Measurements from ENCODE around the gene CAMKMT. TPM values are rescaled to one million over a fixed set of nuclear protein-coding genes. Genes with fewer than 3 reads are reported as not detected.

Gene CAMKMT
- total RNA-seq, 2 experiments from 2014 or later: 11.9 to 13.9 TPM

DNA sequence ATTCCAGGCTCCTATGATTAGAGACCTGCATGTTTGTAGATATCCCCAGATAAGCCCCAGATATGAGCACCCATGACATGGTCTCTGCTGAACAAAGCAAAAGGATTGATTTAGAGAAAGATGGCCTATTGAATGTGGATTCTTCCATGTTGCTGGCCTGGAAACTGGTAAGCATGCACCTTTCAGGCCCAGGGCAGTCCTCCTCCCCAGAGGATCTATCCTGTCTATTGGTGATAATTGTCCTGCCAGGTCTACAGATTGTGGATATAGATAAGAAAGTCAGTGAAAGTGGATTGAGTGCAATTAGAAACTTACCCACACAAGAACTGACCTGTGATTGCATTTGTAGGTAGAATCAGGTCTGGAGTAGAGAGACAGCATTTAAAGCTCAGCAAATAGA is 322.8 kb downstream of the CAMKMT start:
- no peaks in the 10 kb centered on the region for H3K36me3 ChIP-seq (ENCODE audit: insufficient read depth, low read length)
- H3K27ac Mint-ChIP-seq: no peak overlapping the region
- H3K9me3 ChIP-seq (ENCODE audit: control insufficient read depth in 1 of 2, insufficient read depth in 1 of 2, low read length in 2 of 2): no peaks in the 10 kb centered on the region
- no peaks in the 10 kb centered on the region for H3K9me3 Mint-ChIP-seq
- H3K36me3 Mint-ChIP-seq (ENCODE audit: low read depth): no peaks in the 10 kb centered on the region
- TF ChIP-seq, protein P1, sequence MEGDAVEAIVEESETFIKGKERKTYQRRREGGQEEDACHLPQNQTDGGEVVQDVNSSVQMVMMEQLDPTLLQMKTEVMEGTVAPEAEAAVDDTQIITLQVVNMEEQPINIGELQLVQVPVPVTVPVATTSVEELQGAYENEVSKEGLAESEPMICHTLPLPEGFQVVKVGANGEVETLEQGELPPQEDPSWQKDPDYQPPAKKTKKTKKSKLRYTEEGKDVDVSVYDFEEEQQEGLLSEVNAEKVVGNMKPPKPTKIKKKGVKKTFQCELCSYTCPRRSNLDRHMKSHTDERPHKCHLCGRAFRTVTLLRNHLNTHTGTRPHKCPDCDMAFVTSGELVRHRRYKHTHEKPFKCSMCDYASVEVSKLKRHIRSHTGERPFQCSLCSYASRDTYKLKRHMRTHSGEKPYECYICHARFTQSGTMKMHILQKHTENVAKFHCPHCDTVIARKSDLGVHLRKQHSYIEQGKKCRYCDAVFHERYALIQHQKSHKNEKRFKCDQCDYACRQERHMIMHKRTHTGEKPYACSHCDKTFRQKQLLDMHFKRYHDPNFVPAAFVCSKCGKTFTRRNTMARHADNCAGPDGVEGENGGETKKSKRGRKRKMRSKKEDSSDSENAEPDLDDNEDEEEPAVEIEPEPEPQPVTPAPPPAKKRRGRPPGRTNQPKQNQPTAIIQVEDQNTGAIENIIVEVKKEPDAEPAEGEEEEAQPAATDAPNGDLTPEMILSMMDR (IDR thresholded peaks at IDR 0.05): no peak
- no peak for DNase-seq
- H3K4me3 ChIP-seq (ENCODE audit: low read length): no peak overlapping the region
- intact Hi-C loops (cut with DNase I, micrococcal nuclease): no loop called here
- no peaks in the 10 kb centered on the region for H3K27me3 Mint-ChIP-seq
- ChIA-PET POLR2A (no interaction called here), CTCF (no interaction called here)
- no peaks in the 10 kb centered on the region for H3K27me3 ChIP-seq (ENCODE audit: control insufficient read depth in 1 of 2, insufficient read depth in 2 of 2, low read length in 2 of 2)
- no peak overlapping the region for H3K4me3 Mint-ChIP-seq
- no peak for ATAC-seq (ENCODE audit: poor library complexity)
- H3K4me1 ChIP-seq (ENCODE audit: insufficient read depth, low read length): no peaks in the 10 kb centered on the region
- H3K27ac ChIP-seq (ENCODE audit: low read depth in 1 of 2, low read length in 2 of 2): no peak overlapping the region
- H3K4me1 Mint-ChIP-seq (ENCODE audit: low read depth): no peaks in the 10 kb centered on the region

DNA sequence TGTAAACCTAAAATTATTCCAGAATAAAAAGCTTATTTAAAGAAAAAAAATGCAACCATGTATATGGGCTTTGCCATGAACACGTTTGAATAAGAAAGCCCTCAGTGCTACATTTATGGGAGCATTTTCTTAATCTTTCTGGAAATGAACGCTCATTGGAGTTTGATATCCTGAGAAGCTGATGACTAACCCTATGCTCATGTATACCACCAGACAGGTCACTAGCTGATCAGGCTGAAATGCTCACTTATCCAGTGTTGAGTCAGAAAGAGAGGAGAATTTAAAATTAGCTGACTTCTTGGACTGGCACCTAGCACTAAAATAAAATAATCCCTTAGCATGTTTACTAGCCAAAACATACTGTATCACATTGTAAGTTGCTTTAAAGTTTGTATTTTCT is 324.8 kb downstream of the CAMKMT start:
- H3K4me1 Mint-ChIP-seq (ENCODE audit: low read depth): no peaks in the 10 kb centered on the region
- no peak for ATAC-seq (ENCODE audit: poor library complexity)
- POLR2A ChIA-PET: no interaction called here
- Histone ChIP-seq H3K36me3 (ENCODE audit: insufficient read depth, low read length) (no peaks in the 10 kb centered on the region), H3K4me3 (ENCODE audit: low read length) (no peak overlapping the region), H3K4me1 (ENCODE audit: insufficient read depth, low read length) (no peaks in the 10 kb centered on the region), H3K27me3 (ENCODE audit: control insufficient read depth in 1 of 2, insufficient read depth in 2 of 2, low read length in 2 of 2) (no peaks in the 10 kb centered on the region), H3K9me3 (ENCODE audit: control insufficient read depth in 1 of 2, insufficient read depth in 1 of 2, low read length in 2 of 2) (no peaks in the 10 kb centered on the region), H3K27ac (ENCODE audit: low read depth in 1 of 2, low read length in 2 of 2) (no peak overlapping the region)
- H3K27ac Mint-ChIP-seq: no peak overlapping the region
- H3K4me3 Mint-ChIP-seq: no peak overlapping the region
- H3K27me3 Mint-ChIP-seq: no peaks in the 10 kb centered on the region
- no peaks in the 10 kb centered on the region for H3K9me3 Mint-ChIP-seq
- intact Hi-C loops (cut with DNase I, micrococcal nuclease): no loop called here
- DNase-seq: no peak
- H3K36me3 Mint-ChIP-seq (ENCODE audit: low read depth): no peaks in the 10 kb centered on the region
- TF ChIP-seq, protein P1 (IDR thresholded peaks at IDR 0.05): no peak
- CTCF ChIA-PET: no interaction called here

DNA sequence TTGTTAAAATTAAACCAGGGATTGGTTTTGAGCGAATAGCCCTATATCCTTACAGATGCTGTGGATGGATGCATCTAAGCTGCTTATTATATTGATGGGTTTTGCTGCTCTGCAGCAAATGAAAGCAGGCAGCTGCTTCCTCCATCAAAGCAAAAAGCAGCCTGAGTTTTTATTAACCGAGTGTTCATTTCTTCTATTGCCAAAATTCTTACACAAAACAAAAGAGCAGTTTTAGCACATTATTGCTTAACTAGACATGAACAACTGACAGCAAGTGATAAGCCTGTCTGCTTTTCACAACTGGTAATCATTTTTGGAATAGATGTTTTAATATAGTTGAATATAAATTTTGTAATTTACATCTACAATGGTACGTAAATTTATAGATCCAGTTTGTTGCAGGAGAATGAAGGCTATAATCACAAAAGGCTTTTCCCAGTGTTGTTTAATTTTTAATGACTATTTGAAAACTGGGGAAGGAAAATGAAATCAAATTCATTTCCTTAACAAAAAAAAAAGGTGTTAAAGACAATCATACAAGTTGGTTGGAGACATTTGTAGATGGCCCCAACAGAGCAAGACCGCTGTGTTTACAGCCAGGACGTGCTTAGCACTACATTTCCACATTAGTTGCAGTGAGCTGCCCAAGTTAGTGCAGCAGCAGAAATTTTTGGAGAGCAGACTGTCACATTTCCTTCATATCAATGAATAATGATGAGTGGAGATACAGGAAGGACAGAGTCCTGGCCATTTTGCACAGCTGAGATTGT is 326.1 kb downstream of the CAMKMT start:
- Histone ChIP-seq H3K27ac (ENCODE audit: low read depth in 1 of 2, low read length in 2 of 2) (no peak overlapping the region), H3K9me3 (ENCODE audit: control insufficient read depth in 1 of 2, insufficient read depth in 1 of 2, low read length in 2 of 2) (no peaks in the 10 kb centered on the region), H3K27me3 (ENCODE audit: control insufficient read depth in 1 of 2, insufficient read depth in 2 of 2, low read length in 2 of 2) (no peaks in the 10 kb centered on the region), H3K4me3 (ENCODE audit: low read length) (no peak overlapping the region), H3K36me3 (ENCODE audit: insufficient read depth, low read length) (no peaks in the 10 kb centered on the region), H3K4me1 (ENCODE audit: insufficient read depth, low read length) (no peaks in the 10 kb centered on the region)
- Mint-ChIP-seq H3K9me3 (no peaks in the 10 kb centered on the region), H3K27me3 (no peaks in the 10 kb centered on the region), H3K27ac (no peak overlapping the region), H3K4me3 (no peak overlapping the region), H3K36me3 (ENCODE audit: low read depth) (no peaks in the 10 kb centered on the region), H3K4me1 (ENCODE audit: low read depth) (no peaks in the 10 kb centered on the region)
- ATAC-seq (ENCODE audit: poor library complexity) (no peak), DNase-seq (no peak)
- TF ChIP-seq, protein P1 (IDR thresholded peaks at IDR 0.05): no peak
- ChIA-PET CTCF (interaction anchor here (1.7 kb wide), 1 partner anchor 72 kb away, joined by 3 read pairs; no protein-coding TSS in a partner anchor), POLR2A (no interaction called here)
- intact Hi-C loops (cut with DNase I, micrococcal nuclease): no loop called here
